Keratinocyte (primary cell): ENCODE measurements around the gene DIS3L2.

Source experiments
- CTCF ChIP-seq, 3 experiments: IDR thresholded peaks in 1 of 3; conservative IDR thresholded peaks in 1 of 3; optimal IDR thresholded peaks in 1 of 3; 2 replicates in 2 of 3; 3 replicates in 1 of 3; pipeline versions ENCODE3 to v1.5.1; 2011; ENCODE audit warnings: low read length in 3 of 3, mild to moderate bottlenecking in 3 of 3, moderate library complexity in 2 of 3, control low read depth in 1 of 3, inconsistent platforms in 1 of 3; ENCODE audit not compliant: insufficient read depth in 2 of 3; ENCODE audit errors: extremely low read depth in 1 of 3
- EZH2 ChIP-seq: IDR thresholded peaks from one replicate; pipeline ENCODE4 v1.6.1; 2012; ENCODE audit warnings: inconsistent platforms, mild to moderate bottlenecking, low read length, moderate library complexity

DNA sequence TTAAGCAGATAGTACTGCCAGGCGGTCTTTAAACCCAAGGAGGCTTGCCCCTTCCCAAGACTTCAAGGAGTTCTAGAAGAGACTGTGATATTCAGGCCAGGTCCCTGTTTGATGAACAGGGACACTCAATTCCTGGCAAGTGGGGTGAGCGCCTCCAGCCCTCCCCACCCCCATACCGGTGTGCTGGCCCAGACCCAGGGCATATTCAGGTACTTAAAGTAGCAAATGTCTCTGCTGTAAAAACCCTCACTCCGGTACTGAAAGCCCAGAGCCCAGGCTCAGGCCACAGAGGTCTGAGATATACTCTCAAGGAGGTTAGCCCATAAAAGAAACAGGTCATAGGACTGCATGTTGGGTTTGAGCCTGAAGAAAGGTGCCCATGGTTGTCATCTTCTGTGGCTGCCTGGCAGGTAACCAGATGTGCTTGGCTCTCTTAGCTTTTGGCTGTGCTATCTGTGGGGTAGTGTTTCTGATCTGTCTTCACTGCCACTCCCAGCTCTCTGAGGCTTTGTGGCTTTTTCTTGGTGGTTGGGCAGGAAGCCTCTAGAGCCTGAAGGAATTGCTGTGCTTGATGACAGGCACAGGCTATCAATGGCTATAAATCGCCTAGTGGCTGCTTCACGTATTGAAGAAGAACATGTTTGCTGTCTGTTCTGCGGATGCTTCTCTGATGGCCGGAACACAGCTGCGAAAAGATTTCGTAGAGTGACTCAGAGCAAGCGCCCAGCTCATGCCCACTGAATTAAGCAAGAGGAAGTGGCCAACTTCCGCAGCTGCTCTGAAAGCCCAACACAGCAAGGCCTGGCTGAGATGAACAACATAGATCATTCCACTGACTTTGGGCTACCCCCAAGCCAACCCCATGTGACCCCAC lies 353.8 kb downstream of the DIS3L2 start:
- TF ChIP-seq CTCF (optimal IDR thresholded peaks at IDR 0.05 in 1 of 3, IDR thresholded peaks at IDR 0.05 in 1 of 3, conservative IDR thresholded peaks at IDR 0.05 in 1 of 3; ENCODE audit: extremely low read depth in 1 of 3, insufficient read depth in 2 of 3, low read length in 3 of 3) (peak; percentile 45 to 71 (median 60)), EZH2 (no peak)
